Measurements from ENCODE around the gene NNAT. TPM values are rescaled to one million over a fixed set of nuclear protein-coding genes. Genes with fewer than 3 reads are reported as not detected.

Gene NNAT
- total RNA-seq, 1 donor from 2014 or later, result not detected

DNA sequence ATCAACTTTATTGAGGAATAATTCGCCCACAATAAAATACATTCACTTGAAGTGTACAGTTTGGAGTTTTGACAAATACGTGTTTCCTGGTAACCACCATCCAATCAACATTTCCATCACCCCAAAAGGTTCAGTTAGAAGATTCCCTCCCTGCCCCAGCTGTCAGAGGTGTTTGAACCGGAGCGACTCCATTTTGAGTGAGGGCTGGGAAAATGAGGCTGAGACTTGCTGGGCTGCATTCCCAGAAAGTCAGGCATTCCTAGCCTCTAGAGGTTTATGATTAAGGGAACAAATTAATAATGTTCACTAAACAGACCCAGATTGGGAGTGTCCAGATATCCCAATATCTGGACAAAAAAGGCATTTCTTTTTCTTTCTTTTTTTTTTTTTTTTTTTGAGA lies 39.6 kb downstream of the NNAT start:
- no peak overlapping the region for H3K27ac ChIP-seq
- no peaks in the 10 kb centered on the region for H3K4me1 ChIP-seq
- intact Hi-C loops (cut with DNase I), result no loop called here
- H3K27me3 ChIP-seq, result no peaks in the 10 kb centered on the region
- TF ChIP-seq, protein P1, sequence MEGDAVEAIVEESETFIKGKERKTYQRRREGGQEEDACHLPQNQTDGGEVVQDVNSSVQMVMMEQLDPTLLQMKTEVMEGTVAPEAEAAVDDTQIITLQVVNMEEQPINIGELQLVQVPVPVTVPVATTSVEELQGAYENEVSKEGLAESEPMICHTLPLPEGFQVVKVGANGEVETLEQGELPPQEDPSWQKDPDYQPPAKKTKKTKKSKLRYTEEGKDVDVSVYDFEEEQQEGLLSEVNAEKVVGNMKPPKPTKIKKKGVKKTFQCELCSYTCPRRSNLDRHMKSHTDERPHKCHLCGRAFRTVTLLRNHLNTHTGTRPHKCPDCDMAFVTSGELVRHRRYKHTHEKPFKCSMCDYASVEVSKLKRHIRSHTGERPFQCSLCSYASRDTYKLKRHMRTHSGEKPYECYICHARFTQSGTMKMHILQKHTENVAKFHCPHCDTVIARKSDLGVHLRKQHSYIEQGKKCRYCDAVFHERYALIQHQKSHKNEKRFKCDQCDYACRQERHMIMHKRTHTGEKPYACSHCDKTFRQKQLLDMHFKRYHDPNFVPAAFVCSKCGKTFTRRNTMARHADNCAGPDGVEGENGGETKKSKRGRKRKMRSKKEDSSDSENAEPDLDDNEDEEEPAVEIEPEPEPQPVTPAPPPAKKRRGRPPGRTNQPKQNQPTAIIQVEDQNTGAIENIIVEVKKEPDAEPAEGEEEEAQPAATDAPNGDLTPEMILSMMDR (IDR thresholded peaks at IDR 0.05), result no peak
- no peaks in the 10 kb centered on the region for H3K9me3 ChIP-seq
- H3K4me3 ChIP-seq, result no peak overlapping the region
- no peak for DNase-seq (ENCODE audit: low spot score in 2 of 2)
- no peaks in the 10 kb centered on the region for H3K36me3 ChIP-seq

DNA sequence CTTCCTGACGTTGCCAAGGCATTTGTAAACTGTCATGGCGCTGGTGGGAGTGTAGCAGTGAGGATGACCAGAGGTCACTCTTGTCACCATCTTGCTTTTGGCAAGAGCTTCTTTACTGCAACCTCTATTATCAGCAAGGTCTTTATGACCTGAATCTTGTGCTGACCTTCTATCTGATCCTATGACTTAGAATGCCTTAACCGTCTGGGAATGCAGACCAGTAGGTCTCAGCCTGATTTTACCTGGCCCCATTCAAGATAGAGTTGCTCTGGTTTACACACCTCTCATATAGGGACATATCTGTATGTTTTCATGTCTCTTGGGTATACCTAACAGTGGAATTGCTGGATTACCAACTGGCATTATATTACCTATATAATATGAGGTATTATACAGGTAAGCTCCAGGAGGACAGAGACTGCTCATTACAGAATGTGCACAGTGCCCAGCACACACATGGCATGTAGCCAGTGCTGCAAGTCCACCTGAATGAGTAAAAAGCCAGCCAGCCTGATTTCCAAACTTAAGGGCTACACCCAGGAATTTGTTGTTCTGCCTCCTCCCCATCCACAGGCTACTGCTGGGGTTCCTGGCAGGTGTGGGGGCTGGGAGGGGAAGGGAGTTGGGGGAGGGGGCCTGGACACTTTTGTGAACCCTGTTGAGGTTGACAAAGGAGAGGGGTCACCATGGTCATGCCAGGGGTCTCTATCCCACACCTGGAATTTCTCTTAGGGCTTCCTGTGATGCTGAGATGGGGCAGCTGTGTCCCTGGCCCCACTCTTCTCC lies 41.8 kb downstream of the NNAT start:
- intact Hi-C loops (cut with DNase I), result no loop called here
- Histone ChIP-seq H3K4me3 (no peak overlapping the region), H3K4me1 (no peaks in the 10 kb centered on the region), H3K27me3 (no peaks in the 10 kb centered on the region), H3K36me3 (no peaks in the 10 kb centered on the region), H3K27ac (no peak overlapping the region), H3K9me3 (no peaks in the 10 kb centered on the region)
- TF ChIP-seq, protein P1 (IDR thresholded peaks at IDR 0.05), result no peak
- peak in 1 of 2 donors; percentile 15 for DNase-seq (ENCODE audit: low spot score in 2 of 2)

DNA sequence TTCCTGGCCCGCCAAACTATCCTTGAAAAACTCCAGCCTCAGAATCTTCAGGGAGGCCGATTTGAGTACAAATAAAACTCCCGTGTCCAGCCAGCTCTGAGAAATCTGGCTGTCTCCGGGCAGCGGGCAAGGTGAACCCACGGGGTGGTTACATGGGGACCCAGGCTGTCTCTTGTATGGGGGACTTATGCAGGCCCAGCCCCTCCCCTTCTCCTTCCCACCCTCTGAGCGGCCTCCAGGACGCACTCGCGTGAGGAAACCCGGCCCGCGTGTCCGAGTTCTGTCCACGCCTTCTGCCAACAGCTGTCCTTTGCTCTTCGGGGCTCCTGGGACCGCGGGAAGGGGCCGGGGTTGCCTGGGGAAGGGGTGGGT lies 43.0 kb downstream of the NNAT start:
- H3K9me3 ChIP-seq, result no peaks in the 10 kb centered on the region
- TF ChIP-seq, protein P1 (IDR thresholded peaks at IDR 0.05), result no peak
- DNase-seq (ENCODE audit: low spot score in 2 of 2), result peak in 1 of 2 donors; percentile 48
- H3K27ac ChIP-seq, result no peak overlapping the region
- H3K36me3 ChIP-seq, result no peaks in the 10 kb centered on the region
- H3K4me3 ChIP-seq, result no peak overlapping the region
- no peaks in the 10 kb centered on the region for H3K4me1 ChIP-seq
- H3K27me3 ChIP-seq, result no peaks in the 10 kb centered on the region
- intact Hi-C loops (cut with DNase I), result no loop called here

DNA sequence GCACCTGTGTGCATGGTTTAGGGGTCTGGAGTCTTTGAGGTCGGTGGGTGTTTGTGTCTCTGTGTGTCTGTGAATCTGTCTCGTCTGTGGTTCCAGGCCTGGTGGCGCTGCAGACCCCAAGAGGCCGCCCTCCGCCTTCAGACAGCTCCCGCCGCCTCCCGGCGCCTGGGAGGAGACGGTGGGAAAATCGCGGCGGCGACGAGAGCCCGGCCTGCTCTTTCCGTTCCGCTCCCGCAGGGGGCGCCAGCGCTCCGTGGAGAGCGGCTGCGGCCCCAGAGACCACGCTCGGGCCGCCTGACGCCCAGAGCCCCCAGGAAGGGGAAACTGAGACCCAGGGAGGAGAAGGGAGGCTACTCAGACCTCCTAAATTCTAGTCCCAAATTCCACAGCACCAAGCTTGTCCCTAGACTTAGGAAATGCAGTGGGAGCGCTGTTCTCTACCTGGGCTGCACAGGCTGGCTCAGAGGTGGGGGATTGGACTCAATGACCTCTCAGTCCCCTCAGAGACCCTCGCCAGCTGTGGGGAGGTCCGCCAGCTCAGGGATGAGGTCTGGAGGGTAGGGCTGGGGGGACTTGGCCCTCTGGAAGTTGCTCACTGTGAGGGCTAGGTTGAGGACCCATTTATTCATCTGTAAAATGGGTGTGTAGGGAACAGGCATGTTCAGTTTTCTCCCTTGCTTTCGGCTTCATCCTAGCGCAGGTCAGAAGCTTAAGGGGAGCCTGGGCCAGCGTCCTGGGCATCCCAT lies 43.5 kb downstream of the NNAT start:
- Histone ChIP-seq H3K36me3 (no peaks in the 10 kb centered on the region), H3K4me1 (no peaks in the 10 kb centered on the region), H3K27ac (no peak overlapping the region), H3K4me3 (no peak overlapping the region), H3K27me3 (no peaks in the 10 kb centered on the region), H3K9me3 (no peaks in the 10 kb centered on the region)
- TF ChIP-seq, protein P1 (IDR thresholded peaks at IDR 0.05), result peak; percentile 64 to 92 (median 71)
- intact Hi-C loops (cut with DNase I), result loop anchor here (5.0 kb wide), 1 partner anchor 428 kb away; no protein-coding TSS in a partner anchor
- peak in 1 of 2 donors; percentile 51 for DNase-seq (ENCODE audit: low spot score in 2 of 2)

DNA sequence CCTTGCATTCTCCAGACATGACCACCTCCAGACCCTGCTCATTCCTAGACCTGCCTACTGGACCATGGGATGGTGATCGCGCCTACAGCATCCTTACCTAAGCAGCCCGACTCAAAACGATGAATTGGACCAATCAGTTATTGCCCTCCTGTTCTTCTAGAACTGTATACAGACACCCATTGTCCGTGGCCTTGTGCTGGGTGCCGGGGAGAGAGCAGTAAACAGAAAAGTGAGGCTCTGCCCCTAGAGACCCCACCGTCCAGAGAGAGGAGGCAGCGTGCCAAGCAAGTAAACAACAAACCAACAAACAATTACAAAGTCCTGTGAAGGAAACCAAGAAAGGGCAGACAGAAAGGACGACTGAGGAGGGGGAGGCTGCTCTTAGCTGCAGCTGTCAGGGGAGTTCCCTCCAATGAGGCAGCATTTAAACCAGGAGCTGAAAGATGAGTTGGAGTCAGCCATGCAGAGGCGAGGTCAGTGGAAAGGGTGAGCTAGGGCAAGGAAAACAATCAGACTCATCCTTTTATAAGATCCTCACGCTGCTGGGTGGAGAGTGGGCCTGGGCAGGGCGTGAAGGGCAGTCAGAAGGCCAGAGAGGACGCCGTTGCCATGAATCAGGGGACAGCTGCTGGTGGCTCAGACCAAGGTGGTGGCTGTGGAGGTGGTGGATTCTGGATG lies 44.2 kb downstream of the NNAT start:
- H3K4me3 ChIP-seq, result no peak overlapping the region
- no peaks in the 10 kb centered on the region for H3K4me1 ChIP-seq
- intact Hi-C loops (cut with DNase I), result loop anchor here (5.0 kb wide), 1 partner anchor 427 kb away; no protein-coding TSS in a partner anchor
- H3K36me3 ChIP-seq, result no peaks in the 10 kb centered on the region
- TF ChIP-seq, protein P1 (IDR thresholded peaks at IDR 0.05), result no peak
- no peak overlapping the region for H3K27ac ChIP-seq
- no peaks in the 10 kb centered on the region for H3K9me3 ChIP-seq
- peak in 1 of 2 donors; percentile 42 for DNase-seq (ENCODE audit: low spot score in 2 of 2)
- H3K27me3 ChIP-seq, result no peaks in the 10 kb centered on the region
